ENCODE data around the gene GPER1. TPM values are rescaled to one million over a fixed set of nuclear protein-coding genes. Genes with fewer than 3 reads are reported as not detected.

The GPER1 gene
- polyA plus RNA-seq, 2 of the 4 experiments (the other 2 are of a cell fraction) = 0.23 to 0.50 TPM

- ChIA-PET POLR2A (no interaction called here), CTCF (interaction anchor here (0.9 to 9.6 kb wide), 9 partner anchors 11 to 199 kb away, joined by 3 to 102 read pairs (median 3); partner anchors contain the start of gene GPER1)
- ATAC-seq (no peak), DNase-seq (ENCODE audit: low read depth in 1 of 2, low spot score in 1 of 2) (no peak), FAIRE-seq (no peak)
- no peak overlapping the region for H3K27ac ChIP-seq
- 92% methylated on average over 16 of the region's 20 CpGs for WGBS (ENCODE audit: missing lambda C conversion rate)
- H3K4me2 ChIP-seq = no peak overlapping the region
- H3K4me3 ChIP-seq = no peak overlapping the region
- TF ChIP-seq HMGXB4 (CRISPR knock-in tag; IDR thresholded peaks at IDR 0.05; ENCODE audit: borderline replicate concordance) (no peak), FOSB (CRISPR knock-in tag; IDR thresholded peaks at IDR 0.05) (no peak), MAZ (IDR thresholded peaks at IDR 0.05; ENCODE audit: borderline replicate concordance, low read depth, low read length) (no peak), HOXA7 (CRISPR knock-in tag; IDR thresholded peaks at IDR 0.05) (no peak)
- H3K4me1 ChIP-seq = no peaks in the 10 kb centered on the region
- H3K9me3 ChIP-seq = no peaks in the 10 kb centered on the region
These were observed 19.0 kb downstream of the GPER1 start for GRCh38 chr7:1106793-1107421.

DNA sequence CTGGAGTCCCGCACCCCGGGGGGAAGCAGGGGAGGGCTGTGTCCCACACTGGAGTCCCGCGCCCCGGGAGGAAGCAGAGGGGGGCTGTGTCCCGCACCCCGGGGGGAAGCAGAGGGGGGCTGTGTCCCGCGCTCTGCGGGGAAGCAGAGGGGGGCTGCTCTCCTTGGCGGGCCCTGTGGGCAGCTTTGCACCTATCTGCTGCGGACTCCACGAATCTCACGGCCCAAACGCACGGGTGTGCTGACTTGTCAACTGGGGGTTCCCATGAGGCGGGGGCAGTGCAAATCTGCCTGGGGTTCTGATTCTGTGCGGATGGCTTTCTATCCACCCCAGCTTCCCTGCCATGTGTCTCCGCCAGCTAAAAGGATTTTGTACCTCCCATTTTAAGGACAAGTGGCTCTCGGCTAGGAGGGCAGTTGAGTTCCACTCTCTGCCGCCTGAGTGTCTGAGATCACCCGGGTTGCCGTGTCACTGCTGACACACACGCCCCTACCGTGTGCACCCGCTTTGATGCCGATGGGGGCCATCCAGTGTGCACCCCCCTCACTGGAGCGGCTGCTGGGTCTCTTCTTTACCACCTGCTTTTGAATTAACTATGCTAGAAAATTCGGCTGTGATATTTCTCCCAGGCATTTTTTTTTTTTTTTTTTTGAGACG is 20.5 kb downstream of the GPER1 start:
- Histone ChIP-seq H3K4me1 (no peaks in the 10 kb centered on the region), H3K9me3 (no peaks in the 10 kb centered on the region), H3K4me2 (no peak overlapping the region), H3K4me3 (no peak overlapping the region), H3K27ac (no peak overlapping the region)
- WGBS (ENCODE audit: missing lambda C conversion rate) = 94% methylated on average over 20 of the region's 30 CpGs
- ChIA-PET POLR2A (no interaction called here), CTCF (interaction anchor here (0.7 to 1.7 kb wide), 5 partner anchors 14 to 842 kb away, joined by 3 to 5 read pairs (median 4); no protein-coding TSS in a partner anchor)
- DNase-seq (ENCODE audit: low read depth in 1 of 2, low spot score in 1 of 2) = no peak
- ATAC-seq = no peak
- TF ChIP-seq RNF2 (IDR thresholded peaks at IDR 0.05; ENCODE audit: borderline replicate concordance, low read depth) (no peak), NR3C1 (IDR thresholded peaks at IDR 0.05) (no peak), SMC3 (IDR thresholded peaks at IDR 0.05) (no peak), HOXB13 (CRISPR knock-in tag; IDR thresholded peaks at IDR 0.05; ENCODE audit: low read depth) (no peak), MAFK (IDR thresholded peaks at IDR 0.05; ENCODE audit: partially characterized antibody) (no peak), EHMT2 (IDR thresholded peaks at IDR 0.05; ENCODE audit: low read depth) (no peak), CHD2 (IDR thresholded peaks at IDR 0.05; ENCODE audit: low read length, partially characterized antibody) (no peak), NFE2L2 (conservative IDR thresholded peaks at IDR 0.05; ENCODE audit: low read length) (no peak)
- TF ChIP-seq, protein P1, sequence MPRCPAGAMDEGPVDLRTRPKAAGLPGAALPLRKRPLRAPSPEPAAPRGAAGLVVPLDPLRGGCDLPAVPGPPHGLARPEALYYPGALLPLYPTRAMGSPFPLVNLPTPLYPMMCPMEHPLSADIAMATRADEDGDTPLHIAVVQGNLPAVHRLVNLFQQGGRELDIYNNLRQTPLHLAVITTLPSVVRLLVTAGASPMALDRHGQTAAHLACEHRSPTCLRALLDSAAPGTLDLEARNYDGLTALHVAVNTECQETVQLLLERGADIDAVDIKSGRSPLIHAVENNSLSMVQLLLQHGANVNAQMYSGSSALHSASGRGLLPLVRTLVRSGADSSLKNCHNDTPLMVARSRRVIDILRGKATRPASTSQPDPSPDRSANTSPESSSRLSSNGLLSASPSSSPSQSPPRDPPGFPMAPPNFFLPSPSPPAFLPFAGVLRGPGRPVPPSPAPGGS (IDR thresholded peaks at IDR 0.05) = no peak
- TF ChIP-seq, protein P2, sequence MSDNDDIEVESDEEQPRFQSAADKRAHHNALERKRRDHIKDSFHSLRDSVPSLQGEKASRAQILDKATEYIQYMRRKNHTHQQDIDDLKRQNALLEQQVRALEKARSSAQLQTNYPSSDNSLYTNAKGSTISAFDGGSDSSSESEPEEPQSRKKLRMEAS (IDR thresholded peaks at IDR 0.05) = no peak
- no peak for FAIRE-seq

GRCh38 chr7:1109581-1110310 is 21.8 kb downstream of the GPER1 start:
- 95% methylated on average over 35 of the region's 55 CpGs for WGBS (ENCODE audit: missing lambda C conversion rate)
- no peak overlapping the region for H3K27ac ChIP-seq
- DNase-seq (ENCODE audit: low read depth in 1 of 2, low spot score in 1 of 2) (no peak), FAIRE-seq (no peak), ATAC-seq (no peak)
- POLR2A ChIA-PET = no interaction called here
- no peak overlapping the region for H3K4me2 ChIP-seq
- CTCF ChIA-PET = interaction anchor here (0.7 to 1.7 kb wide), 2 partner anchors 14 to 117 kb away, joined by 3 to 5 read pairs; no protein-coding TSS in a partner anchor
- no peak for TF ChIP-seq RARB (CRISPR knock-in tag; IDR thresholded peaks at IDR 0.05)
- no peaks in the 10 kb centered on the region for H3K4me1 ChIP-seq
- H3K4me3 ChIP-seq = no peak overlapping the region
- H3K9me3 ChIP-seq = no peaks in the 10 kb centered on the region

Measured in A549 (cell line).